Caco-2 (cell line): ENCODE results near the gene BMP10. TPM values are rescaled to one million over a fixed set of nuclear protein-coding genes. Genes with fewer than 3 reads are reported as not detected.

ENCODE experiments used
- BruUV-seq: library from RNA; stranded (reverse); fragments of 400-500 nt; replicated peaks from 2 replicates; lab custom pipeline; 2021; lab: Mats Ljungman, UMichigan
- CTCF ChIA-PET: fragments of 300-600 bp; sonication (Branson Sonifier 250); formaldehyde crosslinking; loops from one replicate; lab custom pipeline; 2022; ENCODE audit warnings: antibody characterized with exemption; lab: Charles Lee
- POLR2A ChIA-PET: fragments of 300-600 bp; sonication (Branson Sonifier 250); formaldehyde crosslinking; loops from one replicate; lab custom pipeline; 2022; ENCODE audit warnings: antibody characterized with exemption; lab: Charles Lee
- DNase-seq, 2 experiments: peaks; one replicate each; pipeline versions ENCODE4 v3.0.0 to v3.0.0-alpha.2; 2020 to 2022
- H3K27me3 ChIP-seq: replicated peaks from 2 replicates; pipeline ENCODE4 v1.6.0; 2011; ENCODE audit warnings: low read length; ENCODE audit not compliant: control insufficient read depth, insufficient read depth
- H3K36me3 ChIP-seq: 2 replicates; pipeline ENCODE4 v1.5.1; 2011; ENCODE audit warnings: low read length; ENCODE audit not compliant: control insufficient read depth, insufficient read depth
- H3K4me1 ChIP-seq: fragments of 250-450 bp; sonication (Bioruptor Pico); 2 replicates; pipeline ENCODE4 v1.5.1; 2020; ENCODE audit warnings: mild to moderate bottlenecking
- H3K4me3 ChIP-seq: 2 replicates; pipeline ENCODE4 v1.5.1; 2011; ENCODE audit warnings: low read depth, mild to moderate bottlenecking, control low read depth, low read length
- H3K9me3 ChIP-seq: fragments of 250-450 bp; sonication (Bioruptor Pico); 2 replicates; pipeline ENCODE4 v1.5.1; 2020; ENCODE audit warnings: mild to moderate bottlenecking, moderate library complexity
- H3K27ac Mint-ChIP-seq: one replicate; pipeline ENCODE4 v1.8.0; 2022; ENCODE audit warnings: mixed read lengths; ENCODE audit not compliant: unreplicated experiment
- H3K27me3 Mint-ChIP-seq: one replicate; pipeline ENCODE4 v1.8.0; 2022; ENCODE audit warnings: mixed read lengths; ENCODE audit not compliant: insufficient read depth, unreplicated experiment
- H3K36me3 Mint-ChIP-seq: one replicate; pipeline ENCODE4 v1.8.0; 2022; ENCODE audit warnings: mild to moderate bottlenecking, mixed read lengths; ENCODE audit not compliant: insufficient read depth, unreplicated experiment
- H3K4me1 Mint-ChIP-seq: one replicate; pipeline ENCODE4 v1.8.0; 2022; ENCODE audit warnings: low read depth, mixed read lengths; ENCODE audit not compliant: unreplicated experiment
- H3K4me3 Mint-ChIP-seq: one replicate; pipeline ENCODE4 v1.8.0; 2022; ENCODE audit warnings: mild to moderate bottlenecking, moderate library complexity, mixed read lengths; ENCODE audit not compliant: unreplicated experiment
- H3K9me3 Mint-ChIP-seq: one replicate; pipeline ENCODE4 v1.8.0; 2022; ENCODE audit warnings: mixed read lengths; ENCODE audit not compliant: unreplicated experiment
- intact Hi-C: fragments of 100-400 bp; cut with micrococcal nuclease; formaldehyde crosslinking; loops from one replicate; pipeline ENCODE4 v1.10.0; 2022; ENCODE audit not compliant: unreplicated experiment
- total RNA-seq: library from RNA; stranded (reverse); gene quantifications from 2 replicates; pipeline ENCODE4 v1.2.3, GENCODE V29; 2022
- TF ChIP-seq, protein P1 (sequence below), 2 experiments: fragments of 200-600 bp in 1 of 2; IDR thresholded peaks; 1 replicate in 1 of 2; 2 replicates in 1 of 2; pipeline versions ENCODE4 v1.5.1 to v1.8.0; 2011 to 2022; ENCODE audit warnings: antibody characterized with exemption in 1 of 2, control low read depth in 1 of 2, inconsistent platforms in 1 of 2, low read depth in 1 of 2, low read length in 1 of 2, mild to moderate bottlenecking in 1 of 2, moderate library complexity in 1 of 2; ENCODE audit not compliant: insufficient read depth in 1 of 2, severe bottlenecking in 1 of 2, unreplicated experiment in 1 of 2

BMP10 gene
- total RNA-seq, 1 experiment from 2014 or later: not detected

DNA sequence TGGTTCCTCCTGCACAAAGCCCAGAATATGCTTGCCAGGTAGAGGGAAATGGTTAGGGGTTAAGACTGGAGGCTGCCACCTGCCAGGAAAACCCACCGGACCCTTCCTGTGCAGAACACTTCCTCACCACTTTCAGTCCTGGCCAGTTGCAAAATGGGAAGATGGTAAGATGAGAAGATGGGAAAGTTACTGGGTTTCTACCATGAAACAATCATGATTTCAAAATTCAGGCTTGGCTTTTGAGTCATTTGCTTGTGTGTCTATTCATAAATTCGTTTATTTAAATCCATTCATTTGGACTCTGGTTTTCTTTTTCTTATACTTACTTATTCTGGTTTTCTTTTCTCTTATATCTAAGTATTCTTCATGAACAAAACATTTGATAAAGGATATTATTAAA, 7.2 kb downstream of the BMP10 start:
- DNase-seq: no peak
- BruUV-seq: no TSS peak
- intact Hi-C loops: no loop called here
- ChIA-PET CTCF (no interaction called here), POLR2A (no interaction called here)
- no peak overlapping the region for H3K27ac Mint-ChIP-seq
- Histone ChIP-seq H3K9me3 (no peaks in the 10 kb centered on the region), H3K4me3 (no peak overlapping the region), H3K4me1 (no peaks in the 10 kb centered on the region), H3K27me3 (no peaks in the 10 kb centered on the region), H3K36me3 (no peaks in the 10 kb centered on the region)
- no peaks in the 10 kb centered on the region for H3K9me3 Mint-ChIP-seq
- TF ChIP-seq, protein P1, sequence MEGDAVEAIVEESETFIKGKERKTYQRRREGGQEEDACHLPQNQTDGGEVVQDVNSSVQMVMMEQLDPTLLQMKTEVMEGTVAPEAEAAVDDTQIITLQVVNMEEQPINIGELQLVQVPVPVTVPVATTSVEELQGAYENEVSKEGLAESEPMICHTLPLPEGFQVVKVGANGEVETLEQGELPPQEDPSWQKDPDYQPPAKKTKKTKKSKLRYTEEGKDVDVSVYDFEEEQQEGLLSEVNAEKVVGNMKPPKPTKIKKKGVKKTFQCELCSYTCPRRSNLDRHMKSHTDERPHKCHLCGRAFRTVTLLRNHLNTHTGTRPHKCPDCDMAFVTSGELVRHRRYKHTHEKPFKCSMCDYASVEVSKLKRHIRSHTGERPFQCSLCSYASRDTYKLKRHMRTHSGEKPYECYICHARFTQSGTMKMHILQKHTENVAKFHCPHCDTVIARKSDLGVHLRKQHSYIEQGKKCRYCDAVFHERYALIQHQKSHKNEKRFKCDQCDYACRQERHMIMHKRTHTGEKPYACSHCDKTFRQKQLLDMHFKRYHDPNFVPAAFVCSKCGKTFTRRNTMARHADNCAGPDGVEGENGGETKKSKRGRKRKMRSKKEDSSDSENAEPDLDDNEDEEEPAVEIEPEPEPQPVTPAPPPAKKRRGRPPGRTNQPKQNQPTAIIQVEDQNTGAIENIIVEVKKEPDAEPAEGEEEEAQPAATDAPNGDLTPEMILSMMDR (IDR thresholded peaks at IDR 0.05; ENCODE audit: insufficient read depth in 1 of 2, low read depth in 1 of 2, low read length in 1 of 2, severe bottlenecking in 1 of 2, unreplicated experiment in 1 of 2): no peak
- H3K4me1 Mint-ChIP-seq: no peaks in the 10 kb centered on the region
- H3K4me3 Mint-ChIP-seq: no peak overlapping the region
- no peaks in the 10 kb centered on the region for H3K27me3 Mint-ChIP-seq
- no peaks in the 10 kb centered on the region for H3K36me3 Mint-ChIP-seq

DNA sequence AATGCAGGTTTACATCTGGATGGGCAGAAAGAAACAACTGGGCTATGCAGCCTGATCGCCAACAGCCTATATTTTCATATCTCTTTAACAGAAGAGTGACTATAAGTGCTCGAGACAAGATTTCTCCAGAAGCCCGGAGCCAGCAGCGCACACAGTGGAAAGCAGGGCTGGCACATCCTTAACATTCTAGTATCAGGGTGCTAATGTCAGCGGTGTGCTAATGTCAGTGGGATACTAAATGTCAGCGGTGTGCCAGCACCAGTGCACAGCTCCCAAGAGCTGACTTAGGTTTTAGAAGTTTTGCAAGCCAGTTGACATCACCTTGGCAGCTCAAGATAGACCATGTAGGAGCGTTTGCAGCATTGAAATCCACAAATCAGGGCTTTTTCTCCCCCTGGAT, 8.3 kb downstream of the BMP10 start:
- CTCF ChIA-PET: no interaction called here
- no peak overlapping the region for H3K27ac Mint-ChIP-seq

DNA sequence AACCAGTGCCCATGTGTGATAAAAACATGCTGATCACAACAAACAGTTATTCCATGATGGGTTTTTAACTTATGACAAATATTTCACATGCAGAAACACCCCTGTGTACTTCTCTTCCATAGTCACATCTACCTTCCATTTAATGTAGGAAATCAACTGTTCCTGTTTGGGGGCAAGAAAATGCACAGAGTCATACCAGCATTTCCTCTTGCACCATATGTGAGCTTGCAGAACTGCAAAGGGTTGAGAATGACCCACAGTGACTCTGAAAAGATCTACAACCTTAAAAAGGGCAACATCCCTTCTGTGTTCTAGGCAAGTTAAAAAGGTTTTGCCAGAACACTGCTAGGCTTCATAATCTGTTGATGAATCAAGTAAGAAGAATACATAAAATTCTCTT, 9.9 kb downstream of the BMP10 start:
- Histone ChIP-seq H3K36me3 (no peaks in the 10 kb centered on the region), H3K4me3 (no peak overlapping the region), H3K4me1 (no peaks in the 10 kb centered on the region), H3K9me3 (no peaks in the 10 kb centered on the region), H3K27me3 (no peaks in the 10 kb centered on the region)
- no TSS peak for BruUV-seq
- POLR2A ChIA-PET: no interaction called here
- intact Hi-C loops: no loop called here
- Mint-ChIP-seq H3K36me3 (no peaks in the 10 kb centered on the region), H3K27me3 (peaks cover 10% of the 10 kb centered on the region), H3K27ac (no peak overlapping the region), H3K9me3 (no peaks in the 10 kb centered on the region), H3K4me3 (no peak overlapping the region), H3K4me1 (no peaks in the 10 kb centered on the region)
- CTCF ChIA-PET: no interaction called here
- TF ChIP-seq, protein P1 (IDR thresholded peaks at IDR 0.05; ENCODE audit: insufficient read depth in 1 of 2, low read depth in 1 of 2, low read length in 1 of 2, severe bottlenecking in 1 of 2, unreplicated experiment in 1 of 2): no peak
- DNase-seq: no peak

More for the DNA sequence above, 8.3 kb downstream of the BMP10 start:
- H3K9me3 ChIP-seq: no peaks in the 10 kb centered on the region
- Mint-ChIP-seq H3K27me3 (peaks cover 7% of the 10 kb centered on the region), H3K4me1 (no peaks in the 10 kb centered on the region), H3K9me3 (no peaks in the 10 kb centered on the region), H3K36me3 (no peaks in the 10 kb centered on the region), H3K4me3 (no peak overlapping the region)
- TF ChIP-seq, protein P1 (IDR thresholded peaks at IDR 0.05; ENCODE audit: insufficient read depth in 1 of 2, low read depth in 1 of 2, low read length in 1 of 2, severe bottlenecking in 1 of 2, unreplicated experiment in 1 of 2): no peak
- H3K27me3 ChIP-seq: no peaks in the 10 kb centered on the region
- no peak overlapping the region for H3K4me3 ChIP-seq
- POLR2A ChIA-PET: no interaction called here
- intact Hi-C loops: no loop called here
- H3K4me1 ChIP-seq: no peaks in the 10 kb centered on the region
- no TSS peak for BruUV-seq
- DNase-seq: no peak
- H3K36me3 ChIP-seq: no peaks in the 10 kb centered on the region
